Ramos (cell line): Measurements from ENCODE around the gene RAB12.
"Not testable (repeated sequence)": the region's sequence is repeated elsewhere in the genome, so short reads cannot be mapped to it uniquely, and the experiment has no call there.

Experiments used
- in situ Hi-C: fragments of 300-500 bp; cut with MboI; formaldehyde crosslinking; loops from one replicate; pipeline ENCODE4 v1.14.3; 2022; ENCODE audit warnings: low sequenced_read_pairs; ENCODE audit not compliant: unreplicated experiment

Gene RAB12

DNA sequence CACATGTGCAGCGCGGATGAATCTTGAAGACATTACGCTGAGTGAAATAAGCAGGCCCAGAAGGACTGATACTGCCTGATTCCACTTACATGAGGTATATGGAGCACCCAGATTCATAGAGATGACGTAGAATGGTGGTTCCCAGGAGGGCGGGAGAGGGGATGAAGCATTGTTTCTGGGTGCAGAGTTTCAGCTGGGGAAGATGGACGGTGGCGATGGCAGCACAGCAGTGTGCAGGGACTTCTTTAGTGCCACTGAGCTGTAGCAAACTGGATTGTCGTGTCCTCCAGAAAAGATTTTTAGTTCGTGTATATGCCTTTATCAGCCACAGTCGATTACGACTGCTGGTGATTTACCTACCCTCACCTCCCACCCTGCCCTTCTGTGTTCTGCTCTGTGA lies 30.5 kb downstream of the RAB12 start:
- in situ Hi-C loops, result no loop called here

DNA sequence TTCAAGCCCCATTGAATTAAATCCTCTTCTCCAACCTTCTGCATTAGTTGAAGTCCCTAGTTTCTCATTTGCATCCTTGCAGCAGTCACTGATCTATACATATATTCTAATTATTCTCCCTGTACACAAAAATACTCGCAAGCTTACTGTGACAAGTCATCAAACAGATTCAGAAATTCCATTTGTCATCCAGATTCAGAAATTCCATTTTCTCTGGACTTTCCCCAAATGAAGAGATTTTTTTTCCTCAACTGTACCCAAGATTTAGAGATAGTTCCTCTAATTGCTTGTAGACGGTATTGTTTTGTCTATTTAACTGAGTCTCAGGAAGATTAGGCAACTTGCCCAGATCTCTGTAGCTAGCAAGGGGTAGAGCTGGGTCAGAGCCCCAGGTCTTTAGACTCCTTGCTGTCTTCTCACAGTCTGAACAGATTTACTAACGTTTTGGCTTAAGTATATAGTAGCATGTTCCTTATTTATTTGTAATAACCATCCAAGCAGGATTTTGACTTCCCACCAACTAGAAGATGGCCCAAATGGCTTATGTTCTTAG lies 34.2 kb downstream of the RAB12 start:
- in situ Hi-C loops, result no loop called here

DNA sequence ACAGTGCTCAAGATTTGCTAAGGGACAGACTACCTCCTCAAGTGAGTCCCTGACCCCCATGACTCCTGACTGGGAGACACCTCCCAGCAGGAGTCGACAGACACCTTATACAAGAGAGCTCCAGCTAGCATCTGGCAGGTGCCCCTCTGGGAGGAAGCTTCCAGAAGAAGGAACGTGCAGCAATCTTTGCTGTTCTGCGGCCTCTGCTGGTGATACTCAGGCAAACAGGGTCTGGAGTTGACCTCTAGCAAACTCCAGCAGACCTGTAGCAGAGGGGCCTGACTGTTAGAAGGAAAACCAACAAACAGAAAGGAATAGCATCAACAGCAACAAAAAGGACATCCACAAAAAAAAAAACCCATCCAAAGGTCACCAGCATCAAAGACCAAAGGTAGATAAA lies 38.1 kb downstream of the RAB12 start:
- in situ Hi-C loops, result not testable (repeated sequence)

DNA sequence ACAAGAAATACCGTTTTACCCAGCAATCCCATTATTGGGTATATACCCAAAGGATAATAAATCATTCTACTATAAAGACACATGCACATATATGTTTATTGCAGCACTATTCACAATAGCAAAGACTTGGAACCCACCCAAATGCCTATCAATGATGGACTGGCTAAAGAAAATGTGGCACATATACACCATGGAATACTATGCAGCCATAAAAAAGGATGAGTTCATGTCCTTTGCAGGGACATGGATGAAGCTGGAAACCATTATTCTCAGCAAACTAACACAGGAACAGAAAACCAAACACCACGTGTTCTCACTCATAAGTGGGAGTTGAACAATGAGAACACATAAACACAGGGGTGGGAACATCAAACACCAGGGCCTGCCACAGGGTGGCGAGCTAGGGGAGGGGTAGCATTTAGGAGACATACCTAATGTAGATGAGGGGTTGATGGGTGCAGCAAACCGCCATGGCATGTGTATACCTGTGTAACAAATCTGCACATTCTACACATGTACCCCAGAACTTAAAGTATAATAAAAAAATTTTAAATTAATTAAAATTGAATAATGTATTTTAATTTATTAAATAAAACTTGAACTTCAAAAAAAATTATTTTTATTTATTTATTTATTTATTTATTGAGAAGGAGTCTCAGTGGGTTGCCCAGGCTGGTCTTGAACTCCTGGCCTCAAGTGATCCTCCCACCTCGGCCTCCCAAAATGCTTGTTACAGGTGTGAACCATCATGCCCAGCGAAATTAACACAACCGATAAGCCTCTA lies 42.4 kb downstream of the RAB12 start:
- in situ Hi-C loops, result not testable (repeated sequence)

DNA sequence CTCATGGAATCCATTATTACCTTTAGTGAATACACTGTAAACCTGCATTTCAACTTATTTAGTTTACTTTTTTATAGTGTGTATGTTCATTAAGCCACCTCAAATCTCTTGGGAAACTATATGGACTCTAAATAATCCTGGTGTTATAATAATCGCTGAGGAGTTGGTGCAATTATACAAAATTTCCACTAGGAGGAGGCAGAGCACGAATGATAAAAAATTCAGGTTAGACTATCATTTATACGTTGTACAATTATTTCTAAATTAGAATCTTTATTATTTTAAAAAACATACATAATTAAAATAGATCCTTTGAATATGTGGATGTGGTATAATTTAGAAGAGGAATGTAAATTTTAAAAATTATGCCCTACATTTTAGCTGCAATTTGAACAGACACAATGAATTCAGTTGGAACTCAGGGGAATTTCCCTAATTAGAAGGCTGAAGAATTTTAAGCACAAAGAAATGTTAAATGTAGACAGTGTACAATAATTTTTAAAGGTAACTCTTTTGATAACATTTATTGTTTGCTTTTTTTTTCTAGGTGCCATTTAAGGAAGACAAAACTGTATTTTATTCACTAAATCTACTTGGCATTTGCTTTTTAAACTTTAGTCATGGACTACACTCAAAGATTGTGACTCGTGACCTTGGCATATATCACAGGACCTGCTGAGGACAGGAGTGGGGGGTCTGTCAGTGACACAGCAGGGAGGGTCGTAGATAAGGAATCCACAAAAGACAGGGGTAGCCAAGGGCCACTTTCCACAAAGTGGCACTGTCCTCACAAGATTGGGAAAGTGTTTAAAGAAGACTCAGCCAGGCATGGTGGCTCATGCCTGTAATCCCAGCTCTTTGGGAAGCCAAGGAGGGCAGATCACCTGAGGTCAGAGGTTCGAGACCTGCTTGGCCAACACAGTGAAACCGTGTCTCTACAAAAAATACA lies 45.5 kb downstream of the RAB12 start:
- in situ Hi-C loops, result loop anchor here (5.0 kb wide), 1 partner anchor 333 kb away; no protein-coding TSS in a partner anchor

DNA sequence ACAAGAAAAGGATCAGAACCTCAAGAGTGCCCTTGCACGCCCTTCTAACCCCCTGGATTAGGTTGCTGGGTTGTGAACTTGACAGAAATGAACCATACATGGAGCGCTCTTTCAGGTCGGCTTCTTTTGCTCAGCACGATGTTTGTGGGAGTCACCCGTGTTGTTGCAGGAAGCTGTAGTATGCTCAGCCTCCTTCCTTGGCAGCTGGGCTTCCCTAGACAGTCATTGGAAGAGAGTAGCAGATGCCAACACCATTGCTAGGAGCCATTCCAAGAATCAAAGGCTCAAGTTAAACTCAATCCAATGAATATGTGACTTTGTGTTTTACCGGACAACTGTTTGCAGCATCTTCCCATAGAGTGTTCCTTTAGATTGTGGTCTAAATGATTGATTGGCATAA lies 47.0 kb downstream of the RAB12 start:
- in situ Hi-C loops, result loop anchor here (5.0 kb wide), 1 partner anchor 331 kb away; no protein-coding TSS in a partner anchor

DNA sequence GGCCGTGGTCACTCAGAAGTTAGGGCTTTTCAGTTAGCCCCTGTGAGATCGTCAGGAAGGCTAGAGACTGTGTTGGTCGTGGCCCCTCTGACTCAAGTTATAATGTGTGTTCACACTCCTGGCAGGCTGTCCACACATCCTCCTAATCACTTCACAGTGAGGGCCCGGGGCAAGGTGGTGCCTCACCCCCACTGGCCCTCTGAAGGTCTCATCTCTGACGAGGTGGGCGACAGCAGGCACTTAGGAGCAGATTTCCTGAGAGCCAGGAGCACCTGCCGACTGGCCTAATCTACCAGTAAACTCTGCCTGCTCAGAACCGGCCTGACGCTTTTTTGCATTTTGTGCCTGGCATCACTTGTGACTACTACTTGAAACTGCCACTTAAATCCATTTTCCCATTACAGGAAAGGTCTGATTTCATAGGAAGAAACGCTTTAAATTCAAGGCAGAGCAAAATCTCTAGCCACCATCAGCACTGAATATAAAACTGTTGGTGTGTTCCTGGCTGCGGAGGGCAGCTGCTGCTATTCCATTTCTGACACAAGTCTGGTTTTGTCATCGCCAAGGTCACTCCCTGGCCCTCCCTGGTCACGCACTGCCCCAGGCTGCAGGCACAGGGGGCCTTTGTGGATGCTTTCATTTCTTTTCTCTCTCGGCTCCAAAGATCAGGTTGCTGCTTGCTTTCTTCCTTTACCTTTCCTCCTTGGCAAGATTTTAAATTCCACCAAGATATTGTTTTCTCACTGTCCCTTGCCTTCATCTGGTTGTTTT lies 48.0 kb downstream of the RAB12 start:
- in situ Hi-C loops, result loop anchor here (5.0 kb wide), 1 partner anchor 330 kb away; no protein-coding TSS in a partner anchor

DNA sequence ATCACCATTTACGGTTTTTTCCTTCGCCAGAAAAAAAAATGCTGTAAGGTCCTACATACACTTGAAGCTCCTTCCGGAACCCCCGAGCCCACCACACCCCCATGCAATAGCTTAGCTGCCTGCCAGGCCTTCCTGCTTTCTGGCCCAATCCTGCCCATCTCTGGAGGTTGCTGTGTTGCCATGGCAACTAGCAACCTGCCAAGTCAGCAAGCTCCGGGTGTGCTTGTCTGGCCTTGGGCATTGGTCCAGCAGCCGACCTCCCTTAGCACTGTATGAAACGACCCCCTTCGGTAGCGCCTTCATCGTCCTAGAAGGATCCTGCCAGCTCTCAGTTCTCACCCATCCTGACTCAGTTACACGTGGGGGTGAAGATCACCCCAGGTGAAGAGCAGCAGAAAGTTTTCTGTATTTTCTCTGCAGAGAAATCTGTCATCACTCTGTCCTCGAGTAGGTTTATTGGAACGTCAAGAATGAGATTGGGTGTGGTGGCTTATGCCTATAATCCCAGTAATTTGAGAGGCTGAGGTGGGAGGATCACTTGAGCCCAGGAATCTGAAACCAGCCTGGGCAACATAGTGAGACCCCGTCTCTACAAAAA lies 48.7 kb downstream of the RAB12 start:
- in situ Hi-C loops, result loop anchor here (5.0 kb wide), 1 partner anchor 329 kb away; no protein-coding TSS in a partner anchor

DNA sequence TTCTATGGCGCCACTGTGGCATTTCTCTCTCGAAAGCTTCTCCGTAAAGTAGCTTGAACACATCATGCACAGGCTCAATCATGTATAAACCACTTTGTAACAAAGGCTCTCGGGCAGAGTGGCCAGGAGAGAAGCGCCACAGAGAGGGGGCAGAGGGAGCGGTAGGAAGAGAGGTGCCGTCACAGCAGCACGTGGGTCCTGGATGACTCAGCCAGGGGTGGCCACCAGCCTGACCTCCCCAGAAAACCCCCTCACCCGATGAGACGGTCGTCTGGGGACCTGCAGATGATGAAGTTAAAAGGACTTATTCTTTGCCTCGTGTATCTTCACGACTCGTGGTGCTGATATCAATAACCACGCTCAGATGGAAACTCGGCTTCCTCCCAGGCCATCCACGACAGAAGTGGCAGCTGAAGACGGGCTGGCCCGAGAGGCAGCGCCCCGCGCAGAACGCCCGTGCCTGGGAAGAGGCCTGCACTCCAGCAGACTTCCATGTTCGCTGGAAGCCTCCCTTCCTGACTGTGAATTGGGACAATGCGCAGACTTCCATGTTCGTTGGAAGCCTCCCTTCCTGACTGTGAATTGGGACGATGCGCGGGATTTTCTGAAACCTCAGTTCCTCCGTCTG lies 49.7 kb downstream of the RAB12 start:
- in situ Hi-C loops, result loop anchor here (5.0 kb wide), 1 partner anchor 328 kb away; no protein-coding TSS in a partner anchor

DNA sequence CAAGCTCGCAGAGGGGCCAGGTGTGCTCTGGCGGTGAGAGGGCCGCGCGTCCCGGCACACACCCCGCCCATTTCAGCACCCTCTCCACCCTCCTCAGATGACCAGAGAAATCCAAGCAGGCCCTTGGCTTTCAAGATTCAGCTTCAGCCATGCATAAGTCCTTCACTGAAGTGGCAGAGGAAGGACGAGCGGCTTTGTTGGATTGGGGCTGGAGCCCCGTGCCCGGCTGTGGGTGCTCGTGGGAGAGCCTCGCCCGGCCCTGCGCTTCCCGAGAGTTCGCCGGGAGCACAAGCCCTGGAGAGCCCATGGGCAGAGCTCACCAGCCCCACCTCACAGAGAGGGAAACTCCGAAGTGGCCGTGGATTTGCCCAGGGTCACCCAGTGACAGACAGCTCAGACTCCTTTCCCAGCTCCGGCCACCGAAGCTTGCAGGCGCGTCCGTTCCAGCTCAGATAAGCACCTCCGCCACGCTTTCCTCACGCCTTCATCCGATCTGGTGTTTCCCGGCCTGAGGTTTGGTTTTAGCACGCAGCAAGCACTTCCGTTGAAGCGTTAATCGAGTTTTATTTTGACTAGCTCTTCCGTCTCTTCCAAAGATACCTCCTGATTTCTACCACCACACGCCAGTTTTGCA lies 50.5 kb downstream of the RAB12 start:
- in situ Hi-C loops, result loop anchor here (5.0 kb wide), 1 partner anchor 328 kb away; no protein-coding TSS in a partner anchor

DNA sequence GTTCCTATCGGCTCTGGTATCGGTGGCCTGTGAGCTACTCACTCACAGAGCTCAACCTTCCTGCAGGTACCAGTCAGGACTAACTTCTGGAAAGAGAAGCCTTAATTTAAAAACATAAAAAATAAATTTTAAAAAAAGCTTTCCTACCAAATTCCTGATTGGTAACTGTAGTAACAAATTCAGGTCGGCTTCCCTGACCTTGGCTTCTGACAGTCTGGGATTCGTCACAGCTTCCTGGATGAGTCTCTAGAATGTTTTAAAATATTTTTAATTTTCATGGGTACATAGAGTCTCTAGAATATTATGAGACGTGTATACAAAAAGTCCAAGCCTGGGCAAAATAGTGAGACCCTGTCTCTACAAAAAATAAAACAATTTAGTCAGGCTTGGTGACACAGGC lies 51.1 kb downstream of the RAB12 start:
- in situ Hi-C loops, result no loop called here

DNA sequence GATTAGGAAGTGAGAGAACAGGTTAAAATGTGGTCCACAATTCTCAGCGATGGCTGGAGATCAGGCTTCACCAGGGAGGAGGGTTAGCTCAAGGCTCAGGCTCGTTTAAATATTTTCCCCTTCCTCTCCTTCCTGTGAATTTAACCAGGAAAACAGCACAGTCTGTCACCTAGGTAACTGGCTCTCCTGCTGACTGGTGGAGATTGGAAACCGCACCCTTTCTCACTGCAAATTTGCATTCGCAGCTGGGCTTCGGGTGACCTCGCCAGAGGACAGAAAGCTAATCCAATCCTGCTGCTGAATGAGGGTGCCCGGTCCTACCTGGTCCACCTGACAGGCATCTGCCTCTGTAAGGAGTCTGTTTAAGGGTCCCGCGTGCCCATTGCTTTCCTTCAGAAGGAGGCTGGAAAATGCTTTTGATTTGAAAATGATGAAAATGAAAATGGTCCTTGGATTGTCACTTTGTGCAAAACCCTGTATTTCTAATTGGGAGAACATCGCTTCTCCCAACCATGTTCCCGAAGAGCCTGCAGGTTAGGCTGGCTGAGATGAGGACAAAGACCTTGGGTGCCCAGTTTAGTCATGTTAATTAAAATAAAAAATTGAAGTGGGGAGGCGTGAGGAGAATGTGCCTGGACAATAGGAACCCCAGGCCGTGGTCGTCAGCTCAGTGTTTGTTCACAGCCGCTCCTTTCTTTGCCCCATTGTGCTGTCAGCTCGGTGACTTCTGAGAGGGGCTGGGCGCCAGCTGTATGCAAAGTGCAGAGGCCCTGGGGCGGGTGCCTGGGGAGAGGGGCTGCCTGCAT lies 52.7 kb downstream of the RAB12 start:
- in situ Hi-C loops, result no loop called here

DNA sequence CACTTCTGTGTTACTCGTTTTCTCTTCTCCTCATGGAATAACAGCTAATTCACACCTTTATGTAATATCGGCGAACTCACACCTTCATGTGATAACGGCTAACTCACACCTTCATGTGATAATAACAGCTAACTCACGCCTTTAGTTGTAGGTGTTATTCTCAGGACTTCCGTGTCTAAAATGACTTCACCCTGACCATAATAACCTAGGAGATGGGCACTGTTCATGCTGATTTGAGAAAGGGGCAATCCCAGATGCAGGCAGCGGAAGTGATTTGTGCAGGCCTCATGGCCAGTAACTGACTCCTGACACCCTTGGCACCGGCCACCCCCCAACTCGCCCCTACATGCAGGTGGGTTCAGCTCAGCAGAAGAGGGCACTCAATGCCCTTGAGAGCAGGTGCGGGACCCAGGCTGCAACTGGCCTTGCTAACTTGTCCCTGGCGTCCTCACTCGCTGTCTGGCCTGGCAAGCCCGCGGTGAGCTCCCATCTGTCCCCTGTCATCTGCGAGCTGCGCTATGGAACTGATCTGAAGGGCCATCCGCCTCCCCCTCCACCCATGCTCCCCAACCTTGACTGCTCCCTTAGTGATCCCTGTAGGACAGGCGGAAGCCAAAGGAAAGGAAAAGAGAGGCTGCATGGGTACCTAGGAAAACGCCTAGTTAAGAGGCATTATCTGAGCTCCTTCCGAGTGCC lies 53.5 kb downstream of the RAB12 start:
- in situ Hi-C loops, result no loop called here

DNA sequence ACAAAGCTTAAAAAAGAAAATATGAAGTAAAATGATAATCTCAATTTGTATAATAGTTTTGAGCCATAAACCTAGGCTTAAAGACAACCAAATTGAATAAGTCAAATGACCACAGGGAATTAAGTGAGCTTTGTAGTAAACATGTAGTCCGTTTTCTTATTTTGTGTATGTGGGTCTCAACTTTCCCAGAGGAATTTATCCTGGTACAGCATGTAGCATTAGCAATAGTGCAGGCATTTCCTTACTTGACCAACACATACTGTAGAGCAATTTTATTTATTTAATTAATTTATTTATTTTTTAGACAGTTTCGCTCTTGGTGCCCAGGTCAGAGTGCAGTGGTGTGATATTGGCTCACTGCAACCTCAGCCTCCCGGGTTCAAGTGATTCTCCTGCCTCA lies 58.6 kb downstream of the RAB12 start:
- in situ Hi-C loops, result no loop called here

DNA sequence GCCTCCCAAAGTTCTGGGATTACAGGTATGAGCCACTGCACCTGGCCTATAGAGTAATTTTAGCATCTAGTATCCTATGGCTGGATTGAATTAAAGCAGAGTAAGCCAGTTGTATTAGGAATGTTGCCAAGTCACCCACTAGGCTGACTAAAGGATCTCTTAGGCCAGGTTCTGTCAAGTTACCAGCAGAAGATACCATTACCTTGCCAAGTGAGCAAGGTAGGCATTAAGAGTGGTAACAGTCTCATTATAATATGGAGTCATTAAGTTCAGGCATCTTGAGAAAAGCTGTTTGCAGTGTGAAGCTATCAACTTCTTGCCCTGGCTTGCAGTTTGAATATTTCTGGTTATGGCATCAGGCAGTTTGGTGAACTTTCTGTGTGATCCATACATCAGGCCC lies 59.1 kb downstream of the RAB12 start:
- in situ Hi-C loops, result no loop called here

DNA sequence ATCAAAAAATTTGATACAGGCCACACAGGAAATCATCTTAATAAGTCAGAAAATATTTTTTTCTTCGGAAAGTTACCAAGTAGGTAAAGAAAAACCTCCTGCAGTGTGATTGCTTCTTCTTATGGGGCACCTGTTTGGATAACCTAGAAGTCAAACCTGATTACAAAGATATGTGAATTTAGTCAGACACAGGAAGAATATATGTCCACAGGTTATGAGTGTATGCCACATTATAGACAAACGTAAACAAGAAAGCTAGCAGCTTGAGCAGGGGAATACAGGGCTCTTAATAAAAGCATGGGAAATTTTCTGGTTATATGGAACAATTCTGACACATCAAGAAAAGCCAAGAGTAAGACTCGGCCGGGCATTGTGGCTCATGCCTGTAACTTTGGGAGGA lies 60.3 kb downstream of the RAB12 start:
- in situ Hi-C loops, result no loop called here
